Activated CD4-positive, CD25-positive, alpha-beta regulatory T cell treated with anti-CD3 and anti-CD28 coated beads, Interleukin-2, amount 50 U/mL, for 16 hours (primary cell): ENCODE data around the gene CRISPLD2.

Experiments used
- DNase-seq: peaks from one replicate; pipeline ENCODE4 v3.0.0-alpha.2; 2020; ENCODE audit warnings: low read depth, low spot score

The CRISPLD2 gene

GRCh38 chr16:84884246-84884595, 64.4 kb downstream of the CRISPLD2 start:
- DNase-seq, result no peak

- DNase-seq, result no peak
These were observed 65.0 kb downstream of the CRISPLD2 start for GRCh38 chr16:84884596-84885341.

DNA sequence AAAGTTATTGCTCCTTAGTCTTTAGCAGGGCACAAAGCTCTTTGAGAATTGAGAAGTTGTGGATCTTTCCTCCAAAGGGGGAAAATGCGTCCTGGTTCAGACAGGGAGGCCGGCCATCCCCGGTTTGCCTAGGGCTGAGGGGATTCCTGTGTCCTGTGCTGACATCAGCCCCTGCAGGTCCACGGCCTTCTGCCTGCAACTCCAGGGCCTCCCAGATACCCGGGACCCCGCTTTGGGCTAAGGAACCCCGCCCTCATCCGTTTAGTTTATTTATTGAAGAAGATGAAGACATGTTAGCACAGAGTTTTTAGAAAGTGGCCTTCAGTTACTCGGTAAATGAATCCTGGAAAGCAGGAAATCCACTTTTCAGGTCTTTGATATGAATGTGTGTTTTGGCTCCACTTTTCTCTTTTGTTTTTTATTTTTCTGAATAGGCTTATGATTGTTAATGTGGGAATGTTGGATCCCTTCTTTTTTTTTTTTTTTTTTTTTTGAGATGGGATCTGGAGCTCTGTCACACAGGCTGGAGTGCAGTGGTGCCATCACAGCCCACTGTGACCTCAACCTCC, 65.6 kb downstream of the CRISPLD2 start:
- no peak for DNase-seq

GRCh38 chr16:84886497-84887090, 66.8 kb downstream of the CRISPLD2 start:
- no peak for DNase-seq

DNA sequence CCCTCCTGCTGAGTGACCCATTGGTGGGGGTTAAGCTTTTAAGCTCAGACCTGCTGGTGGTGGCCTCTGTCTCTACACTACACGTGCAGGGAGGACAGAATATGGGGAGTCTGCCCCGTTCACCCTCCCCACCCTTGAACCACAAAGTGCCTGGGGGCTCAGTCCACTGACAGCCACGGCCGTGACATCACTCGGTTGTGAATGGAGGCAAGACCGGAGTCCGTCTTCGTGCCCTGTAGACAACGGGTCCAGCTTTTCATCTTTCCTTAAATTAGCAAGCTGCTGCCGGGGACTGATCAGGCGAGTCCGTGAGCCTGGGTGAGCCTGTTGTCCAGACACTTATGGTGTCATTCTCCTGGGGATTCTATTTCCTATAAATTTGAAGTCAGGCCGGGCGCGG, 67.4 kb downstream of the CRISPLD2 start:
- DNase-seq, result no peak

GRCh38 chr16:84888450-84888849, 68.7 kb downstream of the CRISPLD2 start:
- DNase-seq, result no peak

DNA sequence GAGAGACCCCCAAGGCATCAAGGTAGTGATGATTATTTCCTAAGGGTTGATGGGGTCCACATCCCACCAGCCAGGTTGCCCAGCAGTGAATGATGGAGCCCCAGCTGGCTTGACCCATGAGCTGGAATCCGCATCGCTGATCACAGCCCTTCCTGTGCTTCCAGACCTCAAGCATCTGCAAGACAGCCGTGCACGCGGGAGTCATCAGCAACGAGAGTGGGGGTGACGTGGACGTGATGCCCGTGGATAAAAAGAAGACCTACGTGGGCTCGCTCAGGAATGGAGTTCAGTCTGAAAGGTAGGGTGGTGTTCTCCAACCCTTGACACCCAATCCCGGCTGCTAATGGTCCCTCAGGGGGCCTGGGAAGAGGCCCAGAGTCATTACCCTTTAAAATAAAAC, 69.3 kb downstream of the CRISPLD2 start:
- no peak for DNase-seq

- DNase-seq, result no peak
These were observed 70.6 kb downstream of the CRISPLD2 start for GRCh38 chr16:84890427-84890826.

DNA sequence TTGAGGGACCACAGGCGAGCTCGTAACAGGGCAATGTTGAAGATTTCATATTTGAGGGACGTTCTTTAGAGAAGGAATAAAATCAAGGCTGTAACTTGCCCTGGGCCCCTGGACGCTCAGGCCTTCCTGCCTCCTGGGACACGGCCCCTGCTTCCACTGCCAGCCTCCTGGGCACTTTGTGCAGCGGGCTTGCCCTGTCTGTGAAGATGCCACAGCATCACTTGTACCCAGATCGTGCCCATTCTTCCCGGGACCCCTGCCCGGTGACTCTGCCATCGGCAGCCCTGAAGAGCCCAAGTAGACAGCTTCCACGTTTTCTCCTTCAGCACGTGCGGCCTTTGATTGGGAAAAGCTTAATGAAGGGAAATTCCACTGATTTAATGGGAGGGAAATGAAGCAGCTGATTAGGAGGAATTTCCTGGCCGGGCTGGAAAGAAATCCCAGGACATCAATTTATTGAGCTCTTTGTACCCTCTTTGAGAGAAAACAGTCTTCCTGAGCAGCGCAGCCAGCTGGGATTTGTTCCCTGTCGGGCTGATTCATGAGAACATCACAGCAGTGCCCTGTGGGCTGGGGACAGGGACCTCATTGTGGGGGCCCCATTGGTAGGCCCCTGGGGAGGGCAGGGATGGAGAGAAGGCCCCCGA, 71.5 kb downstream of the CRISPLD2 start:
- DNase-seq, result no peak

- no peak for DNase-seq
These were observed 72.3 kb downstream of the CRISPLD2 start for GRCh38 chr16:84892097-84892496.

DNA sequence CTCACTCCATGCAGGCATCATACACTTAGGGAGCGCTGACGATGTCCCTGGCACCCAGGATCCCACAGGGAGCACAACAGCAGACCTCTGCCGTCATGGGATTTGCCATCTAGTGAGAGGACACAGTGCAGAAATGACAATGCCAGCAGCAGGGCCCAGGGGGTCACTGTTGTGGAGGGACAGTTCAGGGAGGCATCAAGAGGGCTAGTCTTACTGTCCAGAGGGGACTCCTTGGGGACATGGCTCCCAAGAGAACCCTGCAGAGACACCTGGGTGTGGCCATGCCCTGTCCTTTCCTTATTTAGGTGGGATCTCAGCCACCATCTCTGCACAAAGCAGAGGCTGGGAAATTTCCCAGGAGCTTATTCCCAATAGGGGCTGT, 73.7 kb downstream of the CRISPLD2 start:
- no peak for DNase-seq

- DNase-seq, result no peak
These were observed 74.2 kb downstream of the CRISPLD2 start for GRCh38 chr16:84893849-84894599.

GRCh38 chr16:84895016-84895415, 75.2 kb downstream of the CRISPLD2 start:
- no peak for DNase-seq

DNA sequence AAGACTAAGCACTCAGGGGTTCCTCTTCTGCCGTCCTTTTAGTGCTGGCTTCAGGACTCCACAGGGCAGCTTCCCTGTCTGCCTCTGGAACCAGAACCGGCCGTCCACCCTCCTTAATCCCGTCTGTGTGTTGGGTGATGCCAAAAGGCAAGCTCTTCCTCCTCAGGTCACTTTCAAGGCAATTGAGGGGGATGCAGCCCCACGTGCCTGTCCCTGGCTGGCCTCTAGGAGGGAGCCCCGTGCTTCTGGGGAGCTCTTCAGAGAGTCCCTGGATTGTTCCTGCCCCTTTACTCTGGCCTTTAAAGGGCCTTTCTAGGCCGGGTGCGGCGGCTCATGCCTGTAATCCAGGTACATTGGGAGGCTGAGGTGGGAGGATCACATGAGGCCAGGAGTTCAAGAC, 77.1 kb downstream of the CRISPLD2 start:
- DNase-seq, result no peak

- DNase-seq, result no peak
These were observed 78.2 kb downstream of the CRISPLD2 start for GRCh38 chr16:84897911-84898377.

GRCh38 chr16:84898447-84898846, 78.7 kb downstream of the CRISPLD2 start:
- DNase-seq, result no peak

DNA sequence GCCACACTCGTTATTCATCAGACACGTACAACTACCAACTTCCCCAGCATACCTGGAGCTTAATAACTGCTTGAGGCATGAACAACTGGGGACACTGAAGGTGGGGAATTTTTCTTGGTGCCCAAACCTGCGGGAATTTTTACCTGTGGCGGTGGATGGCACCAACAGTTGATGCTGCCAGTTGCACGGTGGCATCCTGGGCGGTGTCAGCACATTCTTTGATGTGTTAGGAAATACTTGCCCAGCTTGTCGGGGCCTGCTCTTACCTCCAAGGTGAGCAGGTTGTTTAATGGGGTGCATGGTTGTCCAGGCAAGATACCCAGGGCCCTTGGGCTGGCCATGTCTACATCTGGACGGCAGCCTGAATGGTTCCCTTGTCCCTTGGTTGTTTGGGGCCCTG, 79.6 kb downstream of the CRISPLD2 start:
- no peak for DNase-seq

GRCh38 chr16:84905965-84906460, 86.2 kb downstream of the CRISPLD2 start:
- no peak for DNase-seq

DNA sequence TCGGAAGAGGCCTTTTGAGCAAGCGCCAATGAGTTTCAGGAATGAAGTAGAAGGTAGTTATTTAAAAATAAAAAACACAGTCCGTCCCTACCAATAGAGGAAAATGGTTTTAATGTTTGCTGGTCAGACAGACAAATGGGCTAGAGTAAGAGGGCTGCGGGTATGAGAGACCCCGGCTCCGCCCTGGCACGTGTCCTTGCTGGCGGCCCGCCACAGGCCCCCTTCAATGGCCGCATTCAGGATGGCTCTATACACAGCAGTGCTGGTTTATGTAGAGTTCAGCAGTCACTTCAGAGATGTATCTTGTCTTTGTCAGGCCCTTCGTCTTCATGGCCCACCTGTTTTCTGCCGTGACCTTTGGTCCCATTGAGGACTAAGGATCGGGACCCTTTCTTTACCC, 87.3 kb downstream of the CRISPLD2 start:
- DNase-seq, result no peak

- no peak for DNase-seq
These were observed 87.8 kb downstream of the CRISPLD2 start for GRCh38 chr16:84907575-84907974.

DNA sequence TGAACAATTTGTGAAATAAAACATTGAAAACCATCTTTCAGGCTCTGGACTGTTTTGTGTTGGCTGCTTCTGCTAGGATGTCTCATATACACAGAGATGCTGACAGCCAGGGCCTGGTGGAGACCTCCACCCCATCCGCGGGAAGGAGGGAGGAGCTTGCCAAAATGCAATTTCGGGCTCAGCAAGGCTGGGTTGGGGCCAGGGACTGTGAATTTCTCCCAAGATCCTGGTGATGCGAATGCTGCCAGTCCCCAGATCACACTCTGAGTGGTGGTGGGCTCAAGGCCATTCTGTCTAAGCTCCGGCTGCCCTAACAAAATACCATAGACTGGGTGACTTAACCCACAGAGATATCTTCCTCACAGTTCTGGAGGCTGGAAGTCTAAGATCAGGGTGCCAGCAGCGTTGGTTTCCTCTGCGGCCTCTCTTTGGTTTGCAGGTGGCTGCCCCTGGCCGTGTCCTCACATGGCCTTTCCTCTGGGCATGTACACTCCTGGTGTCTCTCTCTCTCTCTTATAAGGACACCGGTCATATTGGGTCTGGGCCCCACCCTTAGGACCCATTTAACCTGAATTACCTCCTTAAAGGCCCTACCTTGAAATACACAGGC, 89.8 kb downstream of the CRISPLD2 start:
- DNase-seq, result no peak
